GM19240 (cell line): ENCODE measurements around the gene TRAFD1.

Experiments
- DNase-seq: peaks from one replicate; pipeline ENCODE4 v3.0.0; 2011; ENCODE audit warnings: low spot score; ENCODE audit not compliant: insufficient read length

TRAFD1 gene

GRCh38 chr12:112175361-112176155 lies 50.2 kb downstream of the TRAFD1 start:
- DNase-seq = no peak

GRCh38 chr12:112176321-112177010 lies 51.1 kb downstream of the TRAFD1 start:
- DNase-seq = no peak

DNA sequence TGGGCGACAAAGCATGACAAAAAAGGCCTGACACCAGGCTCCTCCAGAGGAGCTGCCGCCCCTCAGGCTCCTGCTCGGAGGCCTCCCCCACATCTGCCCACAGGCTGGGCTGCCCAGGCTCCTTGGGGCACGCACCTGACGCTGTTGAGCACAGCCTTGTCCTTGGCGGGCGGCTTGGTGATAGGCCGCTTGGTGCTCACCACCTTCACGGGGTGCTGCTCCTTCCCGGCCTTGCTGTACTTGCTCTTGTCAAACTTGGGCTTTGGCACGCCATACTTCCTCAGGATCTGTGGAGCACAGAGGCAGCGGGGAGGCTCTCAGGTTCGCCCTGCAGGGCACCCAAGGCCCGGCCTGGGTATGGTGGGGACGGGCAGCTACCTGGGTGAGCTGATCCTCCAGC lies 53.4 kb downstream of the TRAFD1 start:
- DNase-seq = no peak

- DNase-seq = no peak
These were observed 54.0 kb downstream of the TRAFD1 start for GRCh38 chr12:112179341-112179740.

DNA sequence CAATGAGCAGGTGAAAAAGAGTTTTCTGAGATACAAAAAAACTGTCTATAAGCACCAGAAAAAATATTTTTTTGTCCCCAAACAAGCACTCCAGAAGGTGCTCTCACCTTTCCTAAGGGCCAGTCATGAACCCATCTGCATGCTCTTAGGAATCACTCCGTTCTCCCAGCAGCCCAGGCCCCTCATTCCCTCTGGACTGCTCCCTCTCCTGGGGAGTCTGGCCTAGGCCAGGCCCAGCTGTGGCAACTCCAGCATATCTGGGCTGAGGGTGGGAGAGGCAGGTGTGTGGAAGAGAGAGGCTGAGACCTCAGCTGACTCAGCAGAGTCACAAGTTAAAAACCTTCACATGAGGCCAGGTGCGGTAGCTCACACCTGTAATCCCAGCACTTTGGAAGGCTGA lies 54.6 kb downstream of the TRAFD1 start:
- DNase-seq = no peak

- no peak for DNase-seq
These were observed 55.1 kb downstream of the TRAFD1 start for GRCh38 chr12:112180422-112180821.

GRCh38 chr12:112182499-112182898 lies 57.1 kb downstream of the TRAFD1 start:
- no peak for DNase-seq

DNA sequence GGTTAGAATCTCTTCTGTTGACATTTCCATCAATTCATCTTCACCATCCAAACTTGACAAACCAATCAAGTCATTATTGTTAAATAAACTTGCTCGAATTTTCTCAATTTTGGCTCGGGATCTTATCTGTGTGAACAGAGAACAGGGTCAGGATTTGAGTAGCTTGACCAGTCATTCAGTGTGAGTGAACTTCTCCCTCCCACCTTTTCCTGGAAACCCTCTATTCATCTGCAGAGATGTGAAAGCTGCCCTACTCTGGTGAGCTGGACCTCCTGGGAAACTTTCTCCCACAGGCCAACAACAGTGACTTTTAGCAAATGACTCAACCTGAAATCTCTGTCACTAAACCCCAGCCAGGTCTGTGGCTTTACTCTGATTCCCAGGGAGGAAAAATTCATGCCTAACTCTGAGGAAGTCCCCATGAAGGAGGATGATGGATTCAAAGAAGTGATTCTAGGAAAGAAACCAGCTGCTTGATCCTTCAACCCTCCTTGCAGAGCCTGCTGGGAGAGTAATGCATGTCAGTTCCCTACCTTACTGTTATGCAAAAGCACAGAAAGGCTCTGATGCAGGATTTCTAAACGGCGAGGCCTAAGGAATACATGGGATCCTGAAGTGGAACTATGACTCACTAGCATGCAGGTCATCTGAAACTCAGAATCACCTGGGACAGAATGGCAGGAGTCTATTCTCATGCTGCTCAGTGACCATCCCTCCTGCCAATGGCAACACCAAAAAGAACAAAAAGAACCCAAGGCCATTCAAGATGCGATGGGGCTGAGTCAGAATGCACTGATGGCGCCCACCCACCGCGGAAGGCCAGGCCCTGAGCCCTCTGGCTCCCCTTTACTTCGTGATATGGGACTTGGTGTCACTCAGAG lies 58.0 kb downstream of the TRAFD1 start:
- peak; percentile 47 for DNase-seq

DNA sequence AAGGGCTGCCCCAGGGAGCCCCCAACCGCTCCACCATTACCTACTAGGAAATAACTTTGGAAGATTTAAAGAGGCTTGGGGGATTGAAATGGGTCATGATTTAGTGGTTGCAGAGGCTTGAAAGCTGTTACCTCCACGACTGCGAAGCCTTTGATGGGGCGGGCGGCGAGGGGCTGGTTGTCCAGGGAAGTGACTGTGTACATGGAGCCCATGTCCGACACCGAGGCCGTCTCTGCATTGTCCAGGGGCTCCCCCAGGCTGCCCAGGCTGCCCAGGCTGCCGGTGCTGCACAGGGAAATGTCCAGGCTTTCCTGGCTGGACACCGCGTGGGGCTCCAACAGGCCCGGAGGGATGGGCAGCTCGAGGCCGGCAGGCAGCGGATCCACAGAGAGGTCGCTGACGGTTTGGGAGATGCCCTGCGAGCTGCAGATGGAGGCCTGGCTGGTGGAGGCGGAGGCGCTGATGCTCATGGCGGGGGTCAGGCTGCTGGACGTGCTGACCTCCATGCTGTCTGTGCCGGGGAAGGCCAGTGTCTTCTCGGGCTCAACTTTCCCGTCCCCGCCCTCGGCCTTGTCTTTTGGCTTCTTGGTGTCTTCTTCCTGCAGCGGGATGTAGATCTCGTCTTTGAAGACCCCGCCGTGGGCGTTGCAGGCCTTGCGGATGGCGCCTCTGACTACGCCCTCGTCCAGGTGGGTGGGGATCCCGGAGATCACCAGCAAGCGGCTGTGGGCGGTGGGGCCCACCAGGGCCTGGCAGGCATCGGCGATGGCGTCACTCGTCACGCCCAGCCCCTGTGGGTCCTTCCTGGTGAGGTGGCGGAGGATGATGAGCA lies 58.9 kb downstream of the TRAFD1 start:
- DNase-seq = no peak

DNA sequence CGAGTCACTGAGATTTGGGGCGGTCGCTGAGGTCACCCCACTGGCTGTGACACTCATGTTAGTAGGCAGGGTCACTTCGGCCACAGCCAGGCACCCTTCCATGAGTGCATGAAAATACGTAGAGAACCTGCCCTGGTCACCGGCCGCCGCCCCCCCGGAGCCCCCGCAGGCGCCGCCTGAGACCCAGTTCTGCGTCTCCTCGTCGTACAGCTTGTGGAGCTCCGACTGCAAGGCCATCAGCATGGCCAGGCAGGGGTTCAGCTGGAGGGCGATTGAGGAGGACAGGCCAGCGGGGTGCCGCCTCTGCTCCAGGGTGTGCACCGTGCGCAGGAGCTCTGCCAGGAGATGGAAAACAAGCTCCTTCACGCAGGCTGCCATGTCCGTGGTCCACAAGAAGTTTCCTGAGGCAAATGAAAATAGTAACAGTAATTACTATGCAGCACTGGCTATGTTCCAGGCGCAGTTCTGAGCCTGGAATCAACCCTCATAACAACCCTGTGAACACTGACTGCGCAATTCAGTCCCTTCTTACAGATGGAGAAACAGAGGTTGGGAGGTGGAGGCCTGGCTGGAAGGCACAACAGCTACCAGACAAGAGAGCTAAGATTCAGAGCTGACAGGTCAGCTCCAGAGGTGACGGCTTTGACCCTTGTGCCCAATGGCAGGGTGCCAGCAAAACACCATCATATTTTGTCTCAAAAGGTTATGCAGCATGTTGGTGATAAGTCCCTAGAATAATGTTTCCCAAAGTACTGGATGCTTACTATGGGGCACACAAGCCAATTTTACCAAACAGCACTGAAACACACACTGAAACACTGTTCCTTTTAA lies 59.9 kb downstream of the TRAFD1 start:
- no peak for DNase-seq

- DNase-seq = no peak
These were observed 62.9 kb downstream of the TRAFD1 start for GRCh38 chr12:112188130-112188830.

DNA sequence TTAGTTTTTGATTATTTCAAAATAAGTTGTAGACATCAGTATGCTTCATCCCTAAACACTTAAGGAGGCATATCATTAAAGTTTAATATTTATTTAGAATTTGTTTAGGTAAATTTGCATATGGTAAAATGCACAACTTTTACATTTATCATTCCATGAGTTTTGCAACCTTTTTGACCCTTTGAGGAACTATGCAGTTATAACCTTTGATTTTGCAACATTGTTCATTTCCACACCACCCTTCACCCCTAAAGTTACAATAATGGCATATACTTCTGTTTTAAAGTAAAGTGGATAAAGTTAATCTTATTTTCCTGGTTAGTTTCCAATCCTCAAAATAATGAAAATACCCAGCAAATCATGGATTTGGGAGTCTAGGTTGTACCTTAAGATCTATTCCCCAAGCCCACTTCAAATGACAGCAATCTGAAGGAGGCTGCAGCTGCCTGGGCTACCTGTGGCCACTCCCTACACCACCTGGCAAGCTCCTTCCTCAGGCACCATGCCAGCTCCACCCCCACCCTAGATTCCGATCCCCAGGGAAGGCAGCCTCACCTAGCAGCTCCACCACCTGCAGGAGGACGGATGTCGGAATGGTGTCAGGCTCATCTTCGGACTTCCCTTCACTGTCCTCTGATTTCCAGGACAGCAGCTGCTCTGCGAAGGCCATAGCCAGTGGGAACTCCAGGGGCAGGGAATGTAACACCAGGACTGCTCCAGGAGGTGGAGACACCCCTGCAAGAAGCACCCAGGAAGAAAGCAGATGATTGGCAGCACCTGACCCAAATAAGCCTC lies 65.1 kb downstream of the TRAFD1 start:
- no peak for DNase-seq

GRCh38 chr12:112191201-112191600 lies 65.8 kb downstream of the TRAFD1 start:
- no peak for DNase-seq

- DNase-seq = no peak
These were observed 66.5 kb downstream of the TRAFD1 start for GRCh38 chr12:112191840-112192321.

DNA sequence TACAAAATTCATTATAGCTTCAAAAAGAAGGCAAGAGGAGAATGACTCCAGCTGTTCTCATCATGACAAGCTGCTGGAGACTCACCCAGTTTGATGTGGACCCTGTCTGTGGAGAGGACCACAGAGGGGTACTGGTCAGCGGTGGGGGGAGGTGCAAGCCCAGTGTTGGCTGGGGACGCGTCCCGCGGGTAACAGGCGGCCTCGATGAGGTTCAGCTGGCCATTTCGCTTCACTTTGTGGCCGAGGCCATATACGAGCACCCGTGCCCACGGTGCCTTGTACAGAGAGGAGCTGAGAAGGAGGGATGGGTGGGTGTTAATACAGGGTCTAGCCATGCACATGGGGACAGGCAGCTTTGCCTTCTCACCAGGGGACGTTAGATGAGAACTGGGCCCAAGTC lies 67.1 kb downstream of the TRAFD1 start:
- DNase-seq = no peak

GRCh38 chr12:112194601-112195247 lies 69.4 kb downstream of the TRAFD1 start:
- no peak for DNase-seq

GRCh38 chr12:112196196-112196875 lies 71.0 kb downstream of the TRAFD1 start:
- DNase-seq = no peak
